ENCODE measurements around the gene TRIP6.

The TRIP6 gene

DNA sequence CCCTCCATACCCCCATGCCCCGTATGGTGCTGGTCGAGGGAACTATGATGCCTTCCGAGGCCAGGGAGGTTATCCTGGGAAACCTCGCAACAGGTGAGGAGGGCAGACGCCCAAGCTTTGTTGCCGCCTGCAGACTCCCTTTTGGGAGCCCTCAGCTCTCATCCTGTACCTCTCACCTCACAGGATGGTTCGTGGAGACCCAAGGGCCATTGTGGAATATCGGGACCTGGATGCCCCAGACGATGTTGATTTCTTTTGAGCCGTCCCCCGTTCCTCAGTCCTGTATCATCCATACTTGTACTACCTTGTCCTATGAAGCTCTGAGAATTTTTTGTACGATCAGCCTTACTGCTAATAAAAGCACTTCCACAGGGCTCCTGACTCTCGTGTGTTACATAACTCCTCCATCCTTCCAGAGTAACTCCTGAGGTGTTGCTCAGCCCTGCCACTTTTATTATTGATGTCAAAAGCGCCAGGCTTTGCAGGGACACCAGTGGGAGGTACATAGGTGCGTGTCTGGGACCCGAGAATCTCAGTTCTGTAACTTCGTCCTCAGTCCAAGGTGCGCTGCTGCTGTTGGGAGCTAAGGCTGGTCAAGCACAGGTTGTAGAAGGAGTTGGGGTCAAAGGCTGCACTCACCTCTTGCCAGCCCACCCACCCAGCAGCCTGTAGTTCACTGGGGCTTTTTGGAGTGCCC, 21.3 kb downstream of the TRIP6 start:
- H3K9ac ChIP-seq = no peak overlapping the region
- H3K4me2 ChIP-seq (ENCODE audit: low read length) = peak overlapping the region; percentile 82
- H3K27ac ChIP-seq = peak overlapping the region; percentile 100
- TF ChIP-seq, protein P1, sequence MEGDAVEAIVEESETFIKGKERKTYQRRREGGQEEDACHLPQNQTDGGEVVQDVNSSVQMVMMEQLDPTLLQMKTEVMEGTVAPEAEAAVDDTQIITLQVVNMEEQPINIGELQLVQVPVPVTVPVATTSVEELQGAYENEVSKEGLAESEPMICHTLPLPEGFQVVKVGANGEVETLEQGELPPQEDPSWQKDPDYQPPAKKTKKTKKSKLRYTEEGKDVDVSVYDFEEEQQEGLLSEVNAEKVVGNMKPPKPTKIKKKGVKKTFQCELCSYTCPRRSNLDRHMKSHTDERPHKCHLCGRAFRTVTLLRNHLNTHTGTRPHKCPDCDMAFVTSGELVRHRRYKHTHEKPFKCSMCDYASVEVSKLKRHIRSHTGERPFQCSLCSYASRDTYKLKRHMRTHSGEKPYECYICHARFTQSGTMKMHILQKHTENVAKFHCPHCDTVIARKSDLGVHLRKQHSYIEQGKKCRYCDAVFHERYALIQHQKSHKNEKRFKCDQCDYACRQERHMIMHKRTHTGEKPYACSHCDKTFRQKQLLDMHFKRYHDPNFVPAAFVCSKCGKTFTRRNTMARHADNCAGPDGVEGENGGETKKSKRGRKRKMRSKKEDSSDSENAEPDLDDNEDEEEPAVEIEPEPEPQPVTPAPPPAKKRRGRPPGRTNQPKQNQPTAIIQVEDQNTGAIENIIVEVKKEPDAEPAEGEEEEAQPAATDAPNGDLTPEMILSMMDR (IDR thresholded peaks at IDR 0.05) = no peak
- peaks cover 26% of the 10 kb centered on the region for H3K4me1 ChIP-seq
- no peaks in the 10 kb centered on the region for H3K36me3 ChIP-seq (ENCODE audit: control insufficient read depth, insufficient read depth, low read length)
- no peaks in the 10 kb centered on the region for H3K27me3 ChIP-seq (ENCODE audit: control insufficient read depth, insufficient read depth, low read length)
- H3K9me3 ChIP-seq (ENCODE audit: control insufficient read depth, low read length) = no peaks in the 10 kb centered on the region
- H3K4me3 ChIP-seq (ENCODE audit: low read depth, low read length) = peak overlapping the region; percentile 71
- H2AFZ ChIP-seq = no peak overlapping the region
- peaks cover 2% of the 10 kb centered on the region for H3K79me2 ChIP-seq

DNA sequence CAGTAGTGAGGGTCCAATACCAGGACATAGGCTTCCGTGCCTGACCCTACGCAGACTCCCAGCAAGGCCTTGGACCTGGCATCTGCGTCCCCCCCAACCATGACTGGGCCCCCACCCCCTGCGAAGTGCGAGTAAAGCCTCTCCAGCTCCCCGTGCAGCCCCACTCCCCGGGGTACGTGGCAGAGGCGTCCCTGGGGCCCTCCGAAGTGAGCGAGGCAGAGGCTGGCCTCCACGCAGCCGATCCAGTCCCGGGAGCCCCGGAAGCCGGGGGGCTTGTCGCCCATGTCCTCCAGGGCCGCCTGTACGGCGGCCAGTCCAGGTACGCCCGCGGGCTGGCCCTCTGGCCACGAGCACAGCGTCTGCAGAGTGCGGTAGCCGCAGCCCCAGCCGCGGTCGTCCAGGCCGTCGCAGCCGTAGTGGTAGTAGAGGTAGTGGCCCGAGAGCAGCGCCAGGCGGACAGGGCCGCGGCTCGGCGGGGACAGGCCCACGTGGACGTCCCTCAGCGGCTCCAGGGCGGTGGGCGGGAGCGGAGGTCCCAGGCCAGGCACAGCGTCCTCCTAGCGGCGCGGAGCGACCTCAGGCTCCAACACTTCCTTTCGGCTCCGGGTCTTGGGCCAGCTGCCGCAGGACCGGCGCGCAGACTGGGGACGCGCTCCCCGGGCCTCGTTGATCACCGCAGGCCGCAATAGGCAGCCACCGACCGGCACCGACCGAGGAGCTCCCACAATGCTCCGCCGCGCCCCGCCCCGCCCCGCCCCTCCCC, 22.0 kb downstream of the TRIP6 start, which contains the start of gene UFSP1:
Gene UFSP1, minus strand, starts transcription at position 728 of the 763 bp plus-strand sequence. Its CDS starts 444 bp downstream, at position 284.
- H3K4me1 ChIP-seq = peaks cover 26% of the 10 kb centered on the region
- TF ChIP-seq, protein P1 (IDR thresholded peaks at IDR 0.05) = peak; percentile 5
- H3K27ac ChIP-seq = peak within 1 kb of the TSS; percentile 100
- peak within 1 kb of the TSS; percentile 86 for H3K4me3 ChIP-seq (ENCODE audit: low read depth, low read length)
- H3K79me2 ChIP-seq = no peaks in the 10 kb centered on the region
- no peaks in the 10 kb centered on the region for H3K9me3 ChIP-seq (ENCODE audit: control insufficient read depth, low read length)
- no peaks in the 10 kb centered on the region for H3K36me3 ChIP-seq (ENCODE audit: control insufficient read depth, insufficient read depth, low read length)
- H3K9ac ChIP-seq = peak within 1 kb of the TSS; percentile 92
- H3K4me2 ChIP-seq (ENCODE audit: low read length) = peak within 1 kb of the TSS; percentile 92
- H3K27me3 ChIP-seq (ENCODE audit: control insufficient read depth, insufficient read depth, low read length) = no peaks in the 10 kb centered on the region
- peak within 1 kb of the TSS; percentile 91 for H2AFZ ChIP-seq

DNA sequence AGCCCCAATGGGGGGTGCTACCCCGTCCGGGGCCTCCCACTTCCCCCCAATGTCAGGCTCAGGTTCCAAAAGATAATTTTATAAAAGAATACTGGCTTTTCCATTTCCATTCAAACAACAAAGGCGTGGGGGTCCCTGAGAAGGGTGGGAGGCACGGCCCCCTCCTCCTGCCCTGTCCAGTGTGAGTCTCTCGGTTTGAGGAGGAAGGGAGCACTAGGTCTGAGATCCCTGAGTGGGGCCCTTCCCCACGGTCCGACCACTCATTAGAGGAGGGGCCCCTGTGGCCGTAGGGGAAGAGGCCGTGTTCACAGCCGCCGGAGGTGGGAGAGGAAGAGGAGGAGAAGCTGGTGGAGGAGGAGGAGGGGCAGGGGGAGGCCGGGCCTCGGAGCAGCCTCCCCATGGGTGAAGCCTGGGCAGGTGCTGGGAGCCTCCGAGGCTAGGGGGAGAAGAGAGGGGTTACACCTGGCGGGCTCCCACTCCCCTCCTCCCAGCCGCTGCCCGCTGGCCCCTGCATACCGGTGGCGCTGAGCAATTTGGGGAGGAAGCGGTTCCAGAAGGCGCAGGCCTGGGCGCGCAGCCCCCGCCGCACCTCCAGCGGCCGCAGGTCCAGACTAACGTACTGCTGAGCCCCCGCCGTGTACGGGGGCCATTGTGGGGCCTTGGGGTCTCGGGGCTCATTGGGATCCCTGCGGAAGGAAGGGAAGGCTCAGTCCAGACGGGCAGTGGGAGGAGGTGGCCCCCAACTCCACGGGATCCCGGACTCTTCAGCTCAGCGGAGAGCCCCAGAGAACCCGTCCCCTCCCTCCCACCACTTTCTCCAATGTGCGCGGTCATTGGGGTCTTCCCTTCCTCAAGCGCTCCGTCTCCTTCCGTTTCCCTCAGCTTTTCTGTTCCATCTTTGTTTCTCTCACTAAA, 23.7 kb downstream of the TRIP6 start:
- H3K4me1 ChIP-seq = peaks cover 26% of the 10 kb centered on the region
- H3K4me2 ChIP-seq (ENCODE audit: low read length) = peak overlapping the region; percentile 92
- H3K4me3 ChIP-seq (ENCODE audit: low read depth, low read length) = peak overlapping the region; percentile 86
- no peaks in the 10 kb centered on the region for H3K36me3 ChIP-seq (ENCODE audit: control insufficient read depth, insufficient read depth, low read length)
- H3K9ac ChIP-seq = peak overlapping the region; percentile 76
- H3K27me3 ChIP-seq (ENCODE audit: control insufficient read depth, insufficient read depth, low read length) = no peaks in the 10 kb centered on the region
- peak overlapping the region; percentile 91 for H2AFZ ChIP-seq
- H3K79me2 ChIP-seq = no peaks in the 10 kb centered on the region
- peak overlapping the region; percentile 100 for H3K27ac ChIP-seq
- TF ChIP-seq, protein P1 (IDR thresholded peaks at IDR 0.05) = no peak
- H3K9me3 ChIP-seq (ENCODE audit: control insufficient read depth, low read length) = no peaks in the 10 kb centered on the region

DNA sequence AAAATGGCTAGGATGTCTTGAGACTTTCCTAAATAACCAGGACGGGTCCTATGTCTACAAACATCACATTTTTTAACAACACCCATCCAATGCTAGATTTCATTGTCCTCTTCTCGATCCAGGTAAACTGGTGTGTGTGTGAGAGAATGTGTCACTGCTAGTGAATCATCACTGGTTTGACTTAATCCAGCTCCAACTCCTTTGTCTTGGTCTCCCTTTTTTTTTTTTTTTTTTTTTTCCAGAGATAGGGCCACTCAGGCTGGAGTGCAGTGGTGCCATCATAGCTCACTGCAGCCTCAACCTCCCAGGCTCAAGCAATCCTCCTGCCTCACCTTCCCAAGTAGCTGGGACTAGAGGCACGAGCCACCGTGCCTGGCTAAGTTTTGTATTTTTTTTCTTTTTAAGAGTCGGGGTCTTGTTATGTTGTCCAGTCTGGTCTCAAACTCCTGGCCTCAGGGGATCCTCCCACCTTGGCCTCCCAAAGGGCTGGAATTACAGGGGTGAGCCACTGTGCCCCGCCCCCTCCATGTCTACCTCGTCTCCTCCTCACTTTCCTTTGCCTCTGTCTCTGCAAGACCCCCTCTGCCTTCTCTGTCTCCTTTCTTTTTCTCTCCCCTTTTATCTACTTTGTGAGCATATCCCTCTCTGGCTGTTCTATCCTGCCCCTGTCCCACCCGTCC, 24.5 kb downstream of the TRIP6 start:
- no peak overlapping the region for H3K4me3 ChIP-seq (ENCODE audit: low read depth, low read length)
- peaks cover 29% of the 10 kb centered on the region for H3K4me1 ChIP-seq
- H3K27ac ChIP-seq = peak overlapping the region; percentile 100
- H3K27me3 ChIP-seq (ENCODE audit: control insufficient read depth, insufficient read depth, low read length) = no peaks in the 10 kb centered on the region
- H3K9ac ChIP-seq = no peak overlapping the region
- H2AFZ ChIP-seq = peak overlapping the region; percentile 91
- peak overlapping the region; percentile 92 for H3K4me2 ChIP-seq (ENCODE audit: low read length)
- H3K79me2 ChIP-seq = no peaks in the 10 kb centered on the region
- TF ChIP-seq, protein P1 (IDR thresholded peaks at IDR 0.05) = no peak
- no peaks in the 10 kb centered on the region for H3K36me3 ChIP-seq (ENCODE audit: control insufficient read depth, insufficient read depth, low read length)
- H3K9me3 ChIP-seq (ENCODE audit: control insufficient read depth, low read length) = no peaks in the 10 kb centered on the region

Data from parathyroid adenoma (tissue), 2 donors.